GM19468 (cell line): ENCODE results near the gene THOP1.

ENCODE experiments used
- ATAC-seq: cut with Tn5 transposase; IDR thresholded peaks from one replicate; pipeline ENCODE4 v1.9.1; 2021; ENCODE audit warnings: mild to moderate bottlenecking, moderate library complexity, moderate number of reproducible peaks; ENCODE audit not compliant: unreplicated experiment; ENCODE audit errors: extremely low read depth

Gene THOP1

GRCh38 chr19:2846180-2846894 is 61.0 kb downstream of the THOP1 start:
- no peak for ATAC-seq

- ATAC-seq: no peak
These were observed 62.2 kb downstream of the THOP1 start for GRCh38 chr19:2847507-2847906.

- ATAC-seq: no peak
These were observed 63.3 kb downstream of the THOP1 start for GRCh38 chr19:2848616-2849015.

GRCh38 chr19:2850256-2850925 is 65.1 kb downstream of the THOP1 start:
- ATAC-seq: no peak

GRCh38 chr19:2852598-2852997 is 67.3 kb downstream of the THOP1 start:
- no peak for ATAC-seq

- no peak for ATAC-seq
These were observed 67.8 kb downstream of the THOP1 start for GRCh38 chr19:2853015-2853606.

- no peak for ATAC-seq
These were observed 69.5 kb downstream of the THOP1 start for GRCh38 chr19:2854849-2855248.

GRCh38 chr19:2856457-2857050 is 71.3 kb downstream of the THOP1 start:
- no peak for ATAC-seq

- ATAC-seq: no peak
These were observed 73.6 kb downstream of the THOP1 start for GRCh38 chr19:2858864-2859263.

GRCh38 chr19:2863816-2864215 is 78.5 kb downstream of the THOP1 start:
- no peak for ATAC-seq
